Gastrocnemius medialis (tissue), 4 donors: ENCODE data around the gene HTR2C.

ENCODE experiments used
- POLR2A ChIP-seq, 2 donors: fragments of 450-650 bp; IDR thresholded peaks; one replicate each; pipeline ENCODE4 v1.6.1; 2017; ENCODE audit warnings: antibody characterized with exemption in 2 of 2, mild to moderate bottlenecking in 2 of 2, moderate library complexity in 2 of 2
- TF ChIP-seq, protein P1 (sequence below), 5 experiments: fragments of 450-650 bp in 3 of 5; fragments of 200-600 bp in 2 of 5; sonication (generic) in 2 of 5; IDR thresholded peaks in 4 of 5; conservative IDR thresholded peaks in 1 of 5; 1 replicate in 4 of 5; 2 replicates in 1 of 5; pipeline ENCODE4 v1.5.1; 2016 to 2019; ENCODE audit warnings: antibody characterized with exemption in 5 of 5, mild to moderate bottlenecking in 3 of 5, moderate library complexity in 3 of 5

GRCh38 chrX:114619874-114620273, 36.0 kb downstream of the HTR2C start:
- no peak for TF ChIP-seq POLR2A (IDR thresholded peaks at IDR 0.05)
- TF ChIP-seq, protein P1, sequence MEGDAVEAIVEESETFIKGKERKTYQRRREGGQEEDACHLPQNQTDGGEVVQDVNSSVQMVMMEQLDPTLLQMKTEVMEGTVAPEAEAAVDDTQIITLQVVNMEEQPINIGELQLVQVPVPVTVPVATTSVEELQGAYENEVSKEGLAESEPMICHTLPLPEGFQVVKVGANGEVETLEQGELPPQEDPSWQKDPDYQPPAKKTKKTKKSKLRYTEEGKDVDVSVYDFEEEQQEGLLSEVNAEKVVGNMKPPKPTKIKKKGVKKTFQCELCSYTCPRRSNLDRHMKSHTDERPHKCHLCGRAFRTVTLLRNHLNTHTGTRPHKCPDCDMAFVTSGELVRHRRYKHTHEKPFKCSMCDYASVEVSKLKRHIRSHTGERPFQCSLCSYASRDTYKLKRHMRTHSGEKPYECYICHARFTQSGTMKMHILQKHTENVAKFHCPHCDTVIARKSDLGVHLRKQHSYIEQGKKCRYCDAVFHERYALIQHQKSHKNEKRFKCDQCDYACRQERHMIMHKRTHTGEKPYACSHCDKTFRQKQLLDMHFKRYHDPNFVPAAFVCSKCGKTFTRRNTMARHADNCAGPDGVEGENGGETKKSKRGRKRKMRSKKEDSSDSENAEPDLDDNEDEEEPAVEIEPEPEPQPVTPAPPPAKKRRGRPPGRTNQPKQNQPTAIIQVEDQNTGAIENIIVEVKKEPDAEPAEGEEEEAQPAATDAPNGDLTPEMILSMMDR (IDR thresholded peaks at IDR 0.05 in 4 of 5, conservative IDR thresholded peaks at IDR 0.05 in 1 of 5), result peak in 1 of 5 experiments; percentile 29
